ENCODE data around the gene FBL.

- TF ChIP-seq POLR2A (IDR thresholded peaks at IDR 0.05): no peak
- TF ChIP-seq, protein P1, sequence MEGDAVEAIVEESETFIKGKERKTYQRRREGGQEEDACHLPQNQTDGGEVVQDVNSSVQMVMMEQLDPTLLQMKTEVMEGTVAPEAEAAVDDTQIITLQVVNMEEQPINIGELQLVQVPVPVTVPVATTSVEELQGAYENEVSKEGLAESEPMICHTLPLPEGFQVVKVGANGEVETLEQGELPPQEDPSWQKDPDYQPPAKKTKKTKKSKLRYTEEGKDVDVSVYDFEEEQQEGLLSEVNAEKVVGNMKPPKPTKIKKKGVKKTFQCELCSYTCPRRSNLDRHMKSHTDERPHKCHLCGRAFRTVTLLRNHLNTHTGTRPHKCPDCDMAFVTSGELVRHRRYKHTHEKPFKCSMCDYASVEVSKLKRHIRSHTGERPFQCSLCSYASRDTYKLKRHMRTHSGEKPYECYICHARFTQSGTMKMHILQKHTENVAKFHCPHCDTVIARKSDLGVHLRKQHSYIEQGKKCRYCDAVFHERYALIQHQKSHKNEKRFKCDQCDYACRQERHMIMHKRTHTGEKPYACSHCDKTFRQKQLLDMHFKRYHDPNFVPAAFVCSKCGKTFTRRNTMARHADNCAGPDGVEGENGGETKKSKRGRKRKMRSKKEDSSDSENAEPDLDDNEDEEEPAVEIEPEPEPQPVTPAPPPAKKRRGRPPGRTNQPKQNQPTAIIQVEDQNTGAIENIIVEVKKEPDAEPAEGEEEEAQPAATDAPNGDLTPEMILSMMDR (IDR thresholded peaks at IDR 0.05): no peak
Measured at GRCh38 chr19:39842693-39843435, 3.3 kb downstream of the FBL start.
